ENCODE data around the gene CACNA1A.
A peak's percentile ranks its signal among the peaks of the same experiment; 100 is the strongest.
"Not testable (repeated sequence)": the region's sequence is repeated elsewhere in the genome, so short reads cannot be mapped to it uniquely, and the experiment has no call there.

Gene CACNA1A

GRCh38 chr19:13185763-13186657 lies 320.3 kb downstream of the CACNA1A start:
- DNase-seq, result not testable (repeated sequence)

DNA sequence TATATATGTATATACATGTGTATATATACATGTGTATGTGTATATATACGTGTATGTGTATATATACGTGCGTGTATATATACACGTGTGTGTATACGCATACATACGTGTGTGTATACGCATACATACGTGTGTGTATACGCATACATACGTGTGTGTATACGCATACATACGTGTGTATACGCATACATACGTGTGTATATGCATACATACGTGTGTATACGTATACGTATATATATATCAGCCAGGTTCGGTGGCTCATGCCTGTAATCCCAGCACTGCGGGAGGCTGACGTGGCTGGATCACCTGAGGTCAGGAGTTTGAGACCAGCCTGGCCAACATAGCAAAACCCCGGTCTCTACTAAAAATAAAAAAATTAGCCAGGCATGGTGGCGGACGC lies 321.4 kb downstream of the CACNA1A start:
- DNase-seq, result not testable (repeated sequence)

- peak; percentile 56 for DNase-seq
Measured at GRCh38 chr19:13181747-13182388, 324.4 kb downstream of the CACNA1A start.

- not testable (repeated sequence) for DNase-seq
Measured at GRCh38 chr19:13178291-13178690, 328.0 kb downstream of the CACNA1A start.

- not testable (repeated sequence) for DNase-seq
Measured at GRCh38 chr19:13177584-13177983, 328.7 kb downstream of the CACNA1A start.

DNA sequence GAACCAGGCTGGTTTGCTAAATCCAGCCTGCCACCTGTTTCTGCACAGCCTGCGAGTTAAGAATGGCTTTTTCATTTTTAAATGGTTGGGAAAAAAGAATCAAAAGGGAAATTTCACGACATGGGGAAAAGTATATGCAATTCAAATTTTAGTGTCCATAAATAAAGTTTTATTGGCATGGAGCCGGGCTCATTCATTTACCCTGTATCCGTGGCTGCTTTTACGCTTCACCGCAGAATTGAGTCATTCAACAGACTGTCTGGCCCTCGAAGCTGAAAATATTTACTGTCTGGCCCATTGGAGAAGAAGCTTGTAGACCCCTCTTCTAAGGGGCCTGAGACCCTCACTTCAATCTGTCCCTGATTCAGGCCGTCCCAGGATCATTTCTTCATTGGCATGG lies 329.9 kb downstream of the CACNA1A start:
- no peak for DNase-seq

- DNase-seq, result no peak
Measured at GRCh38 chr19:13173139-13173737, 333.0 kb downstream of the CACNA1A start.

GRCh38 chr19:13172346-13173138 lies 333.7 kb downstream of the CACNA1A start:
- peak; percentile 85 for DNase-seq

DNA sequence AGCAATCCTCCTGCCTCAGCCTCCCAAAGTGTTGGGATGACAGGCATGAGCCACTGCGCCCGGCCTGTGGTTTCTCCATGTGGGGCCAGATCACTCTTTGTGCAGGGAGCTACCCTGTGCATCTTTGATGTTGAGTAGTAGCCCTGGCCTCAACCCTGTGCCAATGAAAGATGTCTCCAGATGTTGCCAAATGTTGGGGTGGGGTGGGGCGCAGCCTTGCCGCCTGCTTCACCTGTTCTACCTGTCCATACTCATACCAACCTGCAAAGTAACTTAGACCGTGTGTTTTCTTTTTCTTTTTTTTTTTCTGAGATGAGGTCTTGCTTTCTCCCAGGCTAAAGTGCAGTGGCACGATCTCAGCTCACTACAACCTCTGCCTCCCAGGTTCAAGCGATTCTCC lies 335.1 kb downstream of the CACNA1A start:
- DNase-seq, result no peak

- DNase-seq, result no peak
Measured at GRCh38 chr19:13169769-13170168, 336.5 kb downstream of the CACNA1A start.

GRCh38 chr19:13166151-13166550 lies 340.1 kb downstream of the CACNA1A start:
- DNase-seq, result not testable (repeated sequence)

DNA sequence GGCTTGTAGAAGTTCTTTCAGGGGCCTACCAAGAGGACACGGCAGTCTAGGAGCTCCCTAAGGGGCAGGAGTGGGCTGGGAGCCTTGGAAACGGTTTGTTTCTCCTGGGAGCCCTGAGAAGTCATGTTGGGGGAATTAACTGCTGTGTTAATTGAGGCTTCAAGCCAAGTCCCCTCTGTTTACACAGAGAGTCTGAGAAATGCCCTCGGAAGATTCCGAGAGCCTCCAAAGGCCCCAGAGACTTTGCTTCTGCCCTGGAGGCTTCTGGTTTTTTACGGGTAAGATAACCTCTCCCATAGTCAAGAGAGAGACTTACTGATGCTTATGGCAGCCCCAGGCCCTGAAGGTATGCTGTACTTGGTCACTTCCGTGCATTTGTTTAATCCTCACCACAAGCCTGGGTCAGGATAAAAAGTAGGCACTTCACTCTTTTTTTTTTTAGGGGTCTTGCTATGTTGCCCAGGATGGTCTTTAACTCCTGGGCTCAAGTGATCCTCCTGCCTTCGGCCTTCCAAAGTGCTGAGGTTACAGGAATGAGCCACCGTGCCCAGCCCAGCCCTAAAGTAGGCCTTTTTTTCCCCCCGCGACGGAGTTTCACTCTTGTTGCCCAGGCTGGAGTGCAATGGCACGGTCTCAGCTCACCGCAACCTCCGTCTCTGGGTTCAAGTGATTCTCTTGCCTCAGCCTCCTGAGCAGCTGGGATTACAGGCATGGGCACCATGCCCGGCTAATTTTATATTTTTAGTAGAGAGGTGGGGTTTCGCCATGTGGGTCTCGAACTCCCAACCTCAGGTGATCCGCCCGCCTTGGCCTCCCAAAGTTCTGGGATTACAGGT lies 340.9 kb downstream of the CACNA1A start:
- DNase-seq, result no peak

DNA sequence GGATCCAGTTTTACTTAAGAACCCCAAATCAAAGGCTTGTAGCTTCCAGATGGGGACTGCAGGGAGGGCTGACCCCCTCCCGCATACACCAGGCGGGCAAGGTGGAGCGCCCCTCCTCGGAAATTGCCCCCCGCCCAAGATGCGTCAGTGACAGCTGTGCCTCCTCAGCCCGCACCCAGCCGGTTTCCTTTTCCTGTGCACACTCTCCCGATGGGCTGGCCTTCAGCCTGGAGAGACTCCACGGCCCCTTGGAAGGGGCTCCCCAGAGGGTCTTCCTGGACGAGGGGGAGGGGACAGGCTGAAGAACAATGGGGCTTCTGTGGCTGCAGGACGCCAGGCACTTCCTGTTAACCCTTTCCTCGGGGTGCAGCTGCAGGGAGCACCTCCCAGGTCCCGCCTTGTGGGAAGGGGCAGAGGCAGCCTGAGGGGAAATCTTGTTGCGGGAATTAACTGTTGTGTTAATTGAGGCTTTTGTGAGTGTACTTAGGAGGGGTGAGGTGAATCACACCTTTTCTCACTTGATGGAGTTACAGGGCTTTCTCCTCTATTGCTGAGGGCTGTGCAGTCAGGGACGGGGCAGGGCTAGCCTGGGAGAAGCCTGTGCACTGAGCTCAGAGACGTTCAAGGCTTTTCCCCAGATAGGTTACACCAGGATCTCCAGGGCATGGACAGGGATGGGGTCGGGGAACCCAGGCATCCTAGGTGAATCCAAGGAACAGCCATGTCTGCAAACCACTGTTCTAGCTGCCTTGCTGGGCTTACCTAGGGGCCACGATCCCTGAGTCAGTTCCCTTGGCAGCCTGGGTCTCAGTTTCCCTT lies 341.7 kb downstream of the CACNA1A start:
- peak; percentile 43 for DNase-seq

DNA sequence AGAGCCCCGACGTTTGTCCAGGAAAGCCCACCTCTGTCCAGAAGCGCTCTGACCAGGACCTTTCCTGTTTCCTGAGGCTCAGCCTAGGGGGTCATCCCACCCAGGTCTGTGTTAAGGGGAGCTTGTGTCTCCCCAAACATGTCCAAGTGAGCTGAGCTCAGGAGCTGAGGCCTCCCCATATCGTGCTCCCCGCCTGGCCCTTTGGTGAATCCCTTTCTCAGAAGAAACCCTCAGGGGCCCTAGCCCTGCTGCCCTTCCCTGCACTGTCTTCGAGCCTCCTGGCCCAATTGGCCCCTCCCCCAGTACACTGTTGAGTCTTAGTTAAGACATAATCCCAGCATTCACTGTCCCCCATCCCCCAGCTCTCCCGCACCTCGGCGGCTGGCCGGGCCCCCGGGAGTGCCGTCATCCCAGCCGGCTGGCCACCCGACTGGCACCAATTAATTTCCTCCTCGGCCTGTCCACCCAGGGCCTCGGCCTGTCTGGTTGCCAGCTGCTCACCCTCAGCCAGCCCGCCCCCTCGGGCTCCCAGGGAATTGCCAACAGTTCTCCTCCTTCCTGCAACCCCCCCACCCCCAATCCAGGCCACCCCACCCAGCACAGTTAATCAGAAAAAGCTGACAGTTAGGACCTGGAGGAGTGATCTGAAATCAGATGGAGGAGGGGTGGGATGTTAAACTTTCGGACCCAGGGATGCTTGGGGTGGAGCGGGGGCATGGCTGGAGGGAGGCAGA lies 342.5 kb downstream of the CACNA1A start:
- peak; percentile 29 for DNase-seq

GRCh38 chr19:13162724-13163608 lies 343.3 kb downstream of the CACNA1A start:
- DNase-seq, result peak; percentile 73

DNA sequence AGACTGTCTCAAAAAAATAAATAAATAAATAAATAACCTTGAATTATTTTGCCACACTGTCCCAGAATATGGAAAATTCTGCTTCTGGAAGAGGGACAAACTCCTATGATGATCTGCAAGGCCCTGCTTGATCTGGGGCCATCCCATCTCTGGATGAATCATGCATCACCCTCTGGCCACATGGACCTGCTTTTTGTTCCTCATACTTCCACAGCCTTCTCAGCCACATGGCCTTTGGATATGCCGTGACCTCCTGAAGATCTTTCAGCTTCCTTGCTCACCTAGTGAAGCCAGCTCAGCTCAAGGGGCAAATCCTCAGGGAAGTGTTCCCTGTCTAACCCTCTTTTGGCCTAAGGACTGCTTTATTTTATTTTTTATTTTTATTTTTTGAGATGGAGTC lies 345.7 kb downstream of the CACNA1A start:
- DNase-seq, result no peak

- no peak for DNase-seq
Measured at GRCh38 chr19:13159713-13160112, 346.6 kb downstream of the CACNA1A start.

Data from activated gamma-delta T cell treated with Interleukin-2 at 50 U/mL for 16 hours (primary cell).